Measurements from ENCODE around the gene HIBADH. TPM values are rescaled to one million over a fixed set of nuclear protein-coding genes. Genes with fewer than 3 reads are reported as not detected.

Gene HIBADH
- total RNA-seq, 1 donor from 2014 or later, result 39.0 TPM

DNA sequence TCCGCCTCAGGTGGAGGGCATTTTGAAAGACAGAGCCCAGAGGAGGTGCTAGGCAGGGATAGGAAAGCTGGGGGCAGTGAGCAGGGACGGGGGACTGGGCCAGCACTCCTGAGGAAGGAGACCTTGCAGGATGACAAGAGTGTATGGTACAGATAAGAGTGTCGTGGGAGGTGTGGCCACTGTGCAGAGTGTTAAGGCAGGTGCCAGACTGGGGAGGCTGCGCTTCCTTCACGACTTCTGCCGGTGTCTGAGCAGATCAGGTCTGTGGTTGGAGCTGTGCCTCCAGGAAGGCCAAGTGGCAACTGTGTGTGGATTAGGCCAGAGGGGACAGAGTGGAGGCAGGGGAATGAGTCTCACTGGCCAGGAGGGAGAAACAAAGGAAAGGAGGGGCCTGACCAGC lies 161.7 kb downstream of the HIBADH start:
- no peaks in the 10 kb centered on the region for H3K27me3 ChIP-seq (ENCODE audit: control insufficient read depth, insufficient read depth, low read length)
- H3K4me3 ChIP-seq (ENCODE audit: low read depth, low read length), result no peak overlapping the region
- TF ChIP-seq, protein P1, sequence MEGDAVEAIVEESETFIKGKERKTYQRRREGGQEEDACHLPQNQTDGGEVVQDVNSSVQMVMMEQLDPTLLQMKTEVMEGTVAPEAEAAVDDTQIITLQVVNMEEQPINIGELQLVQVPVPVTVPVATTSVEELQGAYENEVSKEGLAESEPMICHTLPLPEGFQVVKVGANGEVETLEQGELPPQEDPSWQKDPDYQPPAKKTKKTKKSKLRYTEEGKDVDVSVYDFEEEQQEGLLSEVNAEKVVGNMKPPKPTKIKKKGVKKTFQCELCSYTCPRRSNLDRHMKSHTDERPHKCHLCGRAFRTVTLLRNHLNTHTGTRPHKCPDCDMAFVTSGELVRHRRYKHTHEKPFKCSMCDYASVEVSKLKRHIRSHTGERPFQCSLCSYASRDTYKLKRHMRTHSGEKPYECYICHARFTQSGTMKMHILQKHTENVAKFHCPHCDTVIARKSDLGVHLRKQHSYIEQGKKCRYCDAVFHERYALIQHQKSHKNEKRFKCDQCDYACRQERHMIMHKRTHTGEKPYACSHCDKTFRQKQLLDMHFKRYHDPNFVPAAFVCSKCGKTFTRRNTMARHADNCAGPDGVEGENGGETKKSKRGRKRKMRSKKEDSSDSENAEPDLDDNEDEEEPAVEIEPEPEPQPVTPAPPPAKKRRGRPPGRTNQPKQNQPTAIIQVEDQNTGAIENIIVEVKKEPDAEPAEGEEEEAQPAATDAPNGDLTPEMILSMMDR (IDR thresholded peaks at IDR 0.05; ENCODE audit: insufficient read depth, low read length, severe bottlenecking), result no peak
- no peaks in the 10 kb centered on the region for H3K36me3 ChIP-seq (ENCODE audit: control insufficient read depth, insufficient read depth, low read length)
- DNase-seq (ENCODE audit: low read depth) (no peak), FAIRE-seq (no peak)

DNA sequence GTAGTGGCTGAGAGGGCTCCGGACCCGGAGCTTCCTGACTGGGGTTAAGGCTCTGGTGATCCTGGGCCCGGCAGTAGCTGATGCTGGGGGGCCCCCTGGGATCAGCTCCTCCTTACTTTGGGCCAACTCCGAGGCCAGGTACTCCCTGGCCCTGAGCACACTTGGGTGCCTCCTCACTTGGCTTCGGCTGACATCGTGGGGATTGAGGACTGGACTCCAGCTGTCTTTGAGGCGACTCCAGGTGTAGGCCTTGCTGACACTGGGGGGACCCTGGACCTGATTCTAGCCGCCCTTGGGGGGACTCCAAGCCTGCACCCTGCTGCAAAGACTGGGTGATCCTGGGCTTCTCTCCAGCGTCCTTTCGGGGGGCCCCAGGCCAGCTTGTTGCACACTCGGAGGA lies 170.5 kb downstream of the HIBADH start:
- Histone ChIP-seq H3K27me3 (ENCODE audit: control insufficient read depth, insufficient read depth, low read length) (no peaks in the 10 kb centered on the region), H3K36me3 (ENCODE audit: control insufficient read depth, insufficient read depth, low read length) (no peaks in the 10 kb centered on the region), H3K4me3 (ENCODE audit: low read depth, low read length) (no peak overlapping the region)
- FAIRE-seq (no peak), DNase-seq (ENCODE audit: low read depth) (no peak)
- TF ChIP-seq, protein P1 (IDR thresholded peaks at IDR 0.05; ENCODE audit: insufficient read depth, low read length, severe bottlenecking), result no peak

DNA sequence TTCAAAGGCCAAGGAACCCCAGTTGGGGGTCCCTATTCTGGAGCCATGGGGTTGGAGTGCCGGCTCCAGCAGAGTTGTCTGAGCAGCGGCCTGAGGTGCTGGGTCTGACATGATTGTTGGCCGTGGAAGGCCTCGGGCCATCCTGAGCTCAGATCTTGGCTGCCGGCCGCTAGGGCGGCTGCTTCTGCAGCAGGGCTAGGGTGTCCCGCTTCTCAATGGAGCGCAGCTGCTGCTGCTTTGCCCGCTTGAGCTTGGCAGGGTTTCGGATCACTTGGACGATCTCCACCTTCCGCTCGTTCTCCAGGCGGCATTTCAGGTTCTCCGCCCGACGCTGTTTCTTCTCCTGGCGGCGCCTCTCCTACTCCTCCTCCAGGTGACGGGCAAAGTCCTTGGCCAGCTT lies 171.1 kb downstream of the HIBADH start:
- DNase-seq (ENCODE audit: low read depth), result no peak
- TF ChIP-seq, protein P1 (IDR thresholded peaks at IDR 0.05; ENCODE audit: insufficient read depth, low read length, severe bottlenecking), result no peak
- H3K27me3 ChIP-seq (ENCODE audit: control insufficient read depth, insufficient read depth, low read length), result no peaks in the 10 kb centered on the region
- no peaks in the 10 kb centered on the region for H3K36me3 ChIP-seq (ENCODE audit: control insufficient read depth, insufficient read depth, low read length)
- H3K4me3 ChIP-seq (ENCODE audit: low read depth, low read length), result no peak overlapping the region
- FAIRE-seq, result no peak

DNA sequence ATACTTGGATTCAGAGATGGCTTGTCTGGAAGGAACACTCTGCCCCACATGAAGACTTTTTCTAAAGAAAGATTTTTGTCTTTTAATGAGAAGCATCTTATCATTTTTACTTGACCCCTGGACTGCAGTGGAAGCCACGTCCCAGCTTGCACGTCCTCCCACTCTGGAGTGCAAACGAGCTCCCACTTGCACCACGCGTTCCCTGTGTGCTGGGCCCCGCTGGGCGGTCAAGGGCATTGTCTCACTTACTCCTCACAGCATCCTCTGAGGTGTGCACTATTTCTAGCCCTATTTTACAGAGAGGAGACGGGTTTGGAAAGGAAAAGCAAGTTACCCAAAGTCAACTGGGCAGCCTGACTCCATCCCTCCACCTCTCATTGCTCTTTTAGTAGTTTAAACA lies 175.2 kb downstream of the HIBADH start:
- no peaks in the 10 kb centered on the region for H3K36me3 ChIP-seq (ENCODE audit: control insufficient read depth, insufficient read depth, low read length)
- H3K4me3 ChIP-seq (ENCODE audit: low read depth, low read length), result no peak overlapping the region
- FAIRE-seq, result no peak
- H3K27me3 ChIP-seq (ENCODE audit: control insufficient read depth, insufficient read depth, low read length), result no peaks in the 10 kb centered on the region
- TF ChIP-seq, protein P1 (IDR thresholded peaks at IDR 0.05; ENCODE audit: insufficient read depth, low read length, severe bottlenecking), result no peak
- no peak for DNase-seq (ENCODE audit: low read depth)

DNA sequence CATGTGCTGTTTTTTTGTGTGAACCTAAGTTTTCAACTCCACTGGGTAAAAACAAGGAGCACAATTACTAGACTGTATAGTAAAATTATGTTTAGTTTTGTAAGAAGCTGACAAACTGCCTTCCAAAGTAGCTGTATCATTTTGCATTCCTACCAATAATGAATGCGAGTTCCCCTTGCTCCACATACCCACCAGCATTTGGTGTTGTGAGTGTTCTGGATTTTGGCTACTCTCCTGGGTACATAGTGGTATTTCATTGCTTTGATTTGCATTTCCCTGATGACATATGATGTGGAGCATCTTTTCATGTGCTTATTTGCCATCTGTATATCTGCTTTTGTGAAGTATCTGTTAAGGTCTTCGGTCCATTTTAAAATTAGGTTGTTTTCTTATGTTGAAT lies 178.2 kb downstream of the HIBADH start:
- TF ChIP-seq, protein P1 (IDR thresholded peaks at IDR 0.05; ENCODE audit: insufficient read depth, low read length, severe bottlenecking), result no peak
- Histone ChIP-seq H3K36me3 (ENCODE audit: control insufficient read depth, insufficient read depth, low read length) (no peaks in the 10 kb centered on the region), H3K27me3 (ENCODE audit: control insufficient read depth, insufficient read depth, low read length) (no peaks in the 10 kb centered on the region), H3K4me3 (ENCODE audit: low read depth, low read length) (no peak overlapping the region)
- no peak for FAIRE-seq
- no peak for DNase-seq (ENCODE audit: low read depth)

DNA sequence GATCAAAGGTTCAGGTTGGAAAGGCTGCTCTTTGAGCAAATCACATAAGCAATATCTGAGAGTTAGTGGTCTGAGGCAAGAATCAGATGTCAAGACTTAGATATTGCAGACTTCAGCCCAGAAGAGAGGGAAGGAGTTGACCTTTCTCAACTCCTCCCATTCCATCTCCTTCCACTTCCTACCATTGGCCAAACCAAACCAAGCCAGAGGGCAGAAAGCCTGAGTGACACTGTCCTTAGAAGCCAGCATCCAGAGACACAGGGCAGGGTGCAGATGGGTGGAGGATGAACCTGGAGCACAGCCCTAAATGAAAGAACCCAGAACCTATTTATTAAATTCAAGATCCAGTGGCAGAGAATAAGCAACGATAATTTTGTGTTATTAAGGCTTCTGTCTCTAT lies 180.5 kb downstream of the HIBADH start:
- TF ChIP-seq, protein P1 (IDR thresholded peaks at IDR 0.05; ENCODE audit: insufficient read depth, low read length, severe bottlenecking), result no peak
- Histone ChIP-seq H3K36me3 (ENCODE audit: control insufficient read depth, insufficient read depth, low read length) (no peaks in the 10 kb centered on the region), H3K4me3 (ENCODE audit: low read depth, low read length) (no peak overlapping the region), H3K27me3 (ENCODE audit: control insufficient read depth, insufficient read depth, low read length) (no peaks in the 10 kb centered on the region)
- FAIRE-seq, result no peak
- no peak for DNase-seq (ENCODE audit: low read depth)
